K562 (cell line): Measurements from ENCODE around the gene NECAB2. TPM values are rescaled to one million over a fixed set of nuclear protein-coding genes. Genes with fewer than 3 reads are reported as not detected.

ENCODE experiments used
- ATF3 ChIP-seq, 2 experiments: fragments of 450-650 bp in 1 of 2; sonication (generic) in 1 of 2; formaldehyde crosslinking in 1 of 2; IDR thresholded peaks in 1 of 2; conservative IDR thresholded peaks in 1 of 2; 2 replicates each; pipeline versions ENCODE4 v1.6.1 to v1.8.1; 2016 to 2023; ENCODE audit warnings: mild to moderate bottlenecking in 2 of 2, moderate library complexity in 2 of 2, inconsistent platforms in 1 of 2, missing genetic modification reagents in 1 of 2
- ATF7 ChIP-seq: fragments of 450-650 bp; IDR thresholded peaks from 2 replicates; pipeline ENCODE4 v1.7.1; 2014; ENCODE audit warnings: mild to moderate bottlenecking, moderate library complexity
- CC2D1A ChIP-seq: fragments of 450-650 bp; IDR thresholded peaks from 2 replicates; pipeline ENCODE4 v1.6.1; 2017; ENCODE audit warnings: mild to moderate bottlenecking
- CHAMP1 ChIP-seq: fragments of 450-650 bp; IDR thresholded peaks from 2 replicates; pipeline ENCODE4 v1.6.1; 2016; ENCODE audit warnings: mild to moderate bottlenecking
- ELF1 ChIP-seq: fragments of 200-800 bp; sonication (Bioruptor generic); IDR thresholded peaks from 2 replicates; pipeline ENCODE4 v1.6.1; 2016; ENCODE audit warnings: missing genetic modification characterization, missing compliant biosample characterization
- EP300 ChIP-seq: IDR thresholded peaks from 2 replicates; pipeline ENCODE4 v1.6.1; 2012; ENCODE audit warnings: low read length, improper control_type of control experiment
- EP400 ChIP-seq: fragments of 450-650 bp; IDR thresholded peaks from 2 replicates; pipeline ENCODE4 v1.6.1; 2017; ENCODE audit warnings: antibody characterized with exemption, mild to moderate bottlenecking, moderate library complexity
- ILK ChIP-seq: fragments of 450-650 bp; IDR thresholded peaks from 2 replicates; pipeline ENCODE4 v1.6.1; 2016; ENCODE audit warnings: missing genetic modification characterization, low read depth, mild to moderate bottlenecking, missing compliant biosample characterization, moderate library complexity, borderline replicate concordance
- JUN ChIP-seq, 2 experiments: sonication (generic) in 1 of 2; formaldehyde crosslinking in 1 of 2; IDR thresholded peaks; 2 replicates each; pipeline versions ENCODE4 v1.6.1 to v1.8.0; 2012 to 2022; ENCODE audit warnings: borderline replicate concordance in 2 of 2, mild to moderate bottlenecking in 2 of 2, improper control_type of control experiment in 1 of 2, low read depth in 1 of 2, low read length in 1 of 2, missing genetic modification reagents in 1 of 2
- MTF1 ChIP-seq: fragments of 250-450 bp; sonication (Bioruptor Pico); IDR thresholded peaks from 2 replicates; pipeline ENCODE4 v1.9.0; 2021; ENCODE audit warnings: moderate library complexity, mild to moderate bottlenecking, inconsistent platforms, borderline replicate concordance
- NR3C1 ChIP-seq: sonication (generic); formaldehyde crosslinking; IDR thresholded peaks from 2 replicates; pipeline ENCODE4 v1.8.1; 2022; ENCODE audit warnings: missing genetic modification reagents
- POLR2H ChIP-seq: IDR thresholded peaks from 2 replicates; pipeline ENCODE4 v1.6.1; 2016; ENCODE audit warnings: missing genetic modification characterization, low read depth, mild to moderate bottlenecking, control low read depth, missing compliant biosample characterization, moderate library complexity
- SIX5 ChIP-seq, 2 experiments: IDR thresholded peaks; 2 replicates each; pipeline ENCODE4 v1.6.1; 2011; ENCODE audit warnings: low read length in 2 of 2, borderline replicate concordance in 1 of 2, low read depth in 1 of 2, mild to moderate bottlenecking in 1 of 2, moderate library complexity in 1 of 2; ENCODE audit not compliant: insufficient read depth in 1 of 2
- SNAPC5 ChIP-seq: fragments of 250-450 bp; sonication (Bioruptor Pico); IDR thresholded peaks from 2 replicates; pipeline ENCODE4 v1.8.0; 2021; ENCODE audit warnings: moderate library complexity, mild to moderate bottlenecking, inconsistent platforms
- SP2 ChIP-seq: IDR thresholded peaks from 2 replicates; pipeline ENCODE4 v1.6.1; 2011; ENCODE audit warnings: mild to moderate bottlenecking, low read depth, low read length, moderate library complexity; ENCODE audit not compliant: poor library complexity, severe bottlenecking; ENCODE audit errors: extremely low read depth
- XRCC4 ChIP-seq: IDR thresholded peaks from one replicate; pipeline ENCODE4 v1.6.1; 2011; ENCODE audit not compliant: insufficient read depth, insufficient read length; ENCODE audit errors: extremely low read depth
- ZNF444 ChIP-seq: fragments of 250-450 bp; sonication (Bioruptor Pico); IDR thresholded peaks from 2 replicates; pipeline ENCODE4 v1.4.0; 2020; ENCODE audit warnings: mild to moderate bottlenecking, moderate library complexity
- ZNF639 ChIP-seq, 2 experiments: fragments of 200-800 bp in 1 of 2; sonication (Bioruptor generic) in 1 of 2; sonication (generic) in 1 of 2; formaldehyde crosslinking in 1 of 2; IDR thresholded peaks in 1 of 2; conservative IDR thresholded peaks in 1 of 2; 2 replicates each; pipeline versions ENCODE4 v1.5.0 to v1.6.1; 2016 to 2020; ENCODE audit warnings: missing compliant biosample characterization in 1 of 2, missing genetic modification characterization in 1 of 2, missing genetic modification reagents in 1 of 2
- polyA plus RNA-seq, 8 experiments: library from polyadenylated mRNA; depleted of rRNA in 4 of 8; stranded (reverse) in 5 of 8; unstranded in 3 of 8; fragments of >200 nt; fragmentation: Nextera tagmentation in 2 of 8; fragmentation: Illumina TruSeq in 1 of 8; extraction: Ambion mirVana in 2 of 8; extraction: Trizol in 1 of 8; gene quantifications; 2 replicates each; pipeline versions ENCODE4 v1.2.1 to v1.2.3, GENCODE V29; 2011 to 2014; ENCODE audit warnings: inconsistent platforms in 1 of 8, missing spikeins in 1 of 8
- total RNA-seq, 7 experiments: library from RNA; depleted of rRNA in 6 of 7; stranded (reverse); fragments of >200 nt in 6 of 7; fragmentation: Illumina TruSeq in 2 of 7; extraction: Trizol in 2 of 7; gene quantifications; 2 replicates each; pipeline versions ENCODE4 v1.2.1 to v1.2.3, GENCODE V29; 2011 to 2021; ENCODE audit warnings: low replicate concordance in 1 of 7

NECAB2 gene
- total and polyA plus RNA-seq, 9 of the 15 experiments (the other 6 are each of a cell fraction or from before 2014, with no cell fraction given): 0.03 to 0.28 TPM; not detected in 7

GRCh38 chr16:83956336-83957289 is 11.4 kb upstream of the NECAB2 start (continued):
- TF ChIP-seq ATF3 (IDR thresholded peaks at IDR 0.05) (no peak), ATF3 (CRISPR knock-in tag; conservative IDR thresholded peaks at IDR 0.05) (no peak), POLR2H (no peak), ZNF639 (CRISPR knock-in tag; conservative IDR thresholded peaks at IDR 0.05 in 1 of 2, IDR thresholded peaks at IDR 0.05 in 1 of 2) (no peak), EP400 (no peak), ELF1 (tag) (no peak), ATF7 (no peak; the same call in 1 of the 2 replicates), CHAMP1 (no peak), JUN (IDR thresholded peaks at IDR 0.05; ENCODE audit: borderline replicate concordance, low read depth, low read length) (no peak), JUN (CRISPR knock-in tag; IDR thresholded peaks at IDR 0.05; ENCODE audit: borderline replicate concordance) (no peak), ZNF444 (CRISPR knock-in tag) (no peak), SIX5 (IDR thresholded peaks at IDR 0.05; ENCODE audit: borderline replicate concordance in 1 of 2, insufficient read depth in 1 of 2, low read depth in 1 of 2, low read length in 2 of 2) (no peak), CC2D1A (peak; percentile 59; the same call in 1 of the 2 replicates), MTF1 (CRISPR knock-in tag) (no peak), NR3C1 (CRISPR knock-in tag) (no peak), ILK (tag) (no peak), SNAPC5 (CRISPR knock-in tag) (no peak), SP2 (no peak), XRCC4 (no peak), EP300 (no peak)
